OCI-M1 (cell line): ENCODE data around the gene PTPRCAP.

Source experiments
- DNase-seq: peaks from one replicate; lab custom pipeline; 2025; lab: John Stamatoyannopoulos, UW

The PTPRCAP gene

GRCh38 chr11:67396259-67396581 is 41.3 kb downstream of the PTPRCAP start:
- no peak for DNase-seq

DNA sequence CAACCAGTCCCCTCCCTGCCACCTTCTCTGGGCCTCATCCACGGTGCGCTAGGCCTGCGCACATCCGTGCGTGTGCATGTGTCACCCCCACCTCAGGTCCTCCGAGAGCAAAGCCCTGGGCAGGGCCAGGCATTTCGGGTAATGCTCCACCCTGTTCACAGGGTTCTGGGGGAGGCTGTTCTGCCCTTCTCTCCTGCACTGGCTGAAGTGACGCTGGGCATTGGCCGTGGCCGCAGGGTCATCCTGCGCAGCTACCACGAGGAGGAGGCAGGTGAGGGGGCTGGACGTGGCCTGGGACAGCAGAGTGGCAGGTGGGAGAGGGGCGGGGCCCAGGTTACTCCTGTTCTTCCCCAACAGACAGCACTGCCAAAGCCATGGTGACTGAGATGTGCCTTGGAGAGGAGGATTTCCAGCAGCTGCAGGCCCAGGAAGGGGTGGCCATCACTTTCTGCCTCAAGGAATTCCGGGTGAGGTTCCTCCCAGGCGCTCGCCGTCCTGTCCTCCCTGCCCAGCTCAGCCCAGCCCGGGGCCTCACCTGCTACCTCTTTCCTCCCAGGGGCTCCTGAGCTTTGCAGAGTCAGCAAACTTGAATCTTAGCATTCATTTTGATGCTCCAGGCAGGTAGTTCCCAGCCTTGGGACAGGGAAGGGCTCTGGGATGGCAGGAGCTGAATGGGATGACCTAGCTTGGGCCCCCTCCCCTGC is 41.8 kb downstream of the PTPRCAP start:
- DNase-seq = no peak

DNA sequence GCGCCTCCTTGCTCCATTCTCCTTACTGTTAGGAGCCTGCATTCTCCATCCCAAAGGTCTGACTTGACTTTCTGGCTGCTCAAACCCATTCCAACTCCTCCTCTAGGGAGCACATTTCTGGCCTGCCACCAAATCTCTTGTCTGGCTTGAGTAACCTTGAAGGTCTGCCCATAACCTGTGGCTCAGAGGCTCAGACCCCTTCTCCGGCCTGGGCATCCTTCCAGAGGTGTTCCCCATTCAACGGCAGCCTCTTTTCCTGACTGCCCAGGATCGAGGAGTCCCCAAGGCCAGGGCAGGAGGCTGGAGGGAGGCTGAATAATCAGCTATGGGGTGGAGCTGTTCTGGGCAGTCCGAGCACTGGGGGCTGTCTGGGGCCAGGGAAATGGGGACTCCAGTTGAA is 43.5 kb downstream of the PTPRCAP start:
- no peak for DNase-seq

- DNase-seq = no peak
Observed at GRCh38 chr11:67393437-67393836, 44.0 kb downstream of the PTPRCAP start.

DNA sequence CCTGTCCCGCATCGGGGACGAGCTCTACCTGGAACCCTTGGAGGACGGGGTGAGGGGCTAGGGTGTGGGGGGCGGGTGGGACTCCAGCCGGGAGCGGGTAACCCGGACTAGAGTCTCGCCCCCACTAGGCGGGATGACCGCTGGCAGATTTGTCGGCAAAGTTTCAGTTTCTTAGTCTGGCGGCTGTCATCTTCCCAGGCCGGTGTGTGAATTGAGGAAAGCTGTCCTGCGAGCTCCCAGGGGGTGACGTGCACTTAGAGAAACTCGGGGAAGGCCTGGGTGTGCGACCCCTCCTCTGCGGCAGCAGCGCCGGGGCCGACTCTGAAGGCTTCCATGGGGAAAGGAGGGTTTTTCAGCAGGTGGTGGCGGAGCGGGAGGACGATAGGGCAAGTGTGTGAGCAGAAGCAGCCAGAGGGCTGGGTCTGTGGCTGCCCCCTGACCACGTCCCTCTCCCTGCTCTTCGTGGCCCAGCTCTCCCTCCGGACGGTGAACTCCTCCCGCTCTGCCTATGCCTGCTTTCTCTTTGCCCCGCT is 45.2 kb downstream of the PTPRCAP start:
- DNase-seq = peak; percentile 59

DNA sequence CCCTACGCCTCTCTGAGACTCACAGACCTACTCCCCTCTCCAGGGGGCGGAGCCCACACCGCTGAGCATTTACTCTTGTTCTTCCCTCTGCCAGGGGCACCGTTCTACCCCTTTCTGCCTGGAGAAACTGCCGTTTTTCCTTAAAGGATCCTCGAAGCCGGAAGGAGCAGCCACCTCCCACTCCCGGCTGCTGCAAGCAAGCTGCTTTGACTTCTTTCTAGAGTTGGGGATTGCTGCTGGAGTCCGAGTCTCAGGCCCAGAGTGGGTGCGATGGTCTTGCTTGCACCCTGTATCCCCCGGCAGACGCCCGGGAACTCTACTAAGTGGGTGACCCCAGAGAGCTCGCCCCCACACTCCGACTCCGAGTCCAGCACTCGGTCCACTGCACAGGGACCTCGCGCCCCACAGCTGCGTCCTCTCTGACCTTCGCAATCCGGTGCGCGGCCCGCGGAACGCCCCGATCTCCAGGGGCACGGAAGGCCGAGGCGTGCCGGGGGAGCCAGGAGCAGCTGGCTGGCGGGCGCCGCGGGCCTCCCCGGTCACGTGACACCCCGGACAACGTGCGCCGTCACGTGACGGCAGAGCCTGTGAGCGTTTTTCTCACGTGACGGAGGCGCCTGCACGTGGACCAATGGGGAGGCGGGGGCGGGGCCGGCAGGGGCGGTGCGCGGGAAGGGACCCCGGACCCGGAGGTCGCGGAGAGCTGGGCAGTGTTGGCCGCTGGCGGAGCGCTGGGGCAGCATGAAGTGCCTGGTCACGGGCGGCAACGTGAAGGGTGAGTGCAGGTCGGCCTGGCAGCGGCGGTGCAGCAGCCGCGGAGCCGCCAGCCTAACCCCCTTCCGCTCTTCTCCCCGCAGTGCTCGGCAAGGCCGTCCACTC is 45.9 kb downstream of the PTPRCAP start, which contains the start of gene RAD9A:
Gene RAD9A, plus strand, starts transcription at position 683 of the 879 bp plus-strand sequence. Its CDS starts 59 bp downstream, at position 742.
- peak; percentile 96 for DNase-seq

DNA sequence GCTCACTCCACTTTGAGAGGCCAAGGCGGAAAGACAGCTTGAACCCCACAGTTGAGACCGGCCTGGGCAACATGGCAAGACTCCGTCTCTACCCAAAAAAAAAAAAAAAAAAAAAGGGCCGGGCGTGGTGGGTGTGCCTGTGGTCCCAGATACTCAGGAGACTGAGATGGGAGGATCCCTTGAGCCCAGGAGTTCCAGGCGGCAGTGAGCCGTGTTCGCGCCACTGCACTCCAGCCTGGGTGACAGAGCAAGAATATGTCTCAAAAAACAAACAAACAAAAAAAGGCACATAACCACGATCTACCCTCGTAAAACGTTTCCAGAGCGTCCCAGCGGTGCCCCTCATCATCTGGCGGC is 46.6 kb downstream of the PTPRCAP start:
- DNase-seq = no peak

GRCh38 chr11:67389477-67389876 is 48.0 kb downstream of the PTPRCAP start:
- DNase-seq = peak; percentile 62

DNA sequence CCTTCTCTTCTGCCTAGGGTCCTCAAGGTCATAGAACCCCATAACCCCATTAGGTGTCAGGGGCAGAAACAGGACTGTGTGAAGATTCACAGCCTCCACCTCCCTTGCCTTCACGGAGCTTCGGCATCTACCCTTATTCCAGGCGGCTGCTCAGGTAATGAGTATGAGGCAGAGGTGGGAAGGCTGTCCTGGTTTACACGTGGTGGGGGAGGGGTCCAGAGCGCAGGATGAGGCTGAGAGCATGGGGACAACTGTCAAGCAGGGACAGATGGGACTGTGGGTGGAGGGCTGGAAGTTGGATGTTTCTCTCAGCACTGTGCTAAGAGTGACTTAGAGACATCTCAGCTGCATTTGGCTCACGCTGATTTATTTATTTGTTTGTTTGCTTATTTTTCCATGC is 50.0 kb downstream of the PTPRCAP start:
- no peak for DNase-seq

DNA sequence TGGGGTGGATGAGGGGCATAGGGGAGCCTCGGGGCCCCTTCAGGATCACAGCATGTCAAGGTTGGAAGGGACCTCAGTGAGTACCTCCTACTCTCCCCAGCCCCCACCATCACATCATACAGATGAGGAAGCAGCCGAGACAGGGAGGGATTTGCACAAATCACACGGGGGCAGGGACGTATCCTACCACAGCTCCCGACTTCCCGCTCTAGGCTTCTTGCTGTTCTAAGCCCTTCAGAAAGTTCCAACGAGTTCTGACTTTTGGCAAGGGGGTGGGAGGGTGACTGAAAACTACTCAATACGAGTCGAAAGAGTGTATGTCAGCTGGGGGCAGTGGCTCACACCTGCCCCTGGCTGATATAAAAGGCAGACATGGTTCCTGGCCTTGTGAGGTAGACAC is 50.4 kb downstream of the PTPRCAP start:
- peak; percentile 30 for DNase-seq
